SK-N-SH (cell line): Measurements from ENCODE around the gene MRPS33.

Source experiments
- CTCF ChIP-seq: fragments of 200-600 bp; sonication (generic); IDR thresholded peaks from 2 replicates; pipeline ENCODE4 v1.6.1; 2017; ENCODE audit warnings: antibody characterized with exemption, mild to moderate bottlenecking, moderate library complexity
- SMC3 ChIP-seq: IDR thresholded peaks from 2 replicates; pipeline ENCODE4 v1.6.1; 2012; ENCODE audit warnings: low read depth, low read length, improper control_type of control experiment
- TAF1 ChIP-seq: IDR thresholded peaks from 2 replicates; pipeline ENCODE4 v1.6.1; 2012; ENCODE audit warnings: low read depth, mild to moderate bottlenecking, low read length, moderate library complexity, borderline replicate concordance
- TCF12 ChIP-seq: IDR thresholded peaks from 2 replicates; pipeline ENCODE4 v1.4.0; 2012
- USF1 ChIP-seq: IDR thresholded peaks from 2 replicates; pipeline ENCODE4 v1.4.0; 2012; ENCODE audit warnings: low read depth, borderline replicate concordance
- USF2 ChIP-seq: fragments of 150-350 bp; IDR thresholded peaks from 2 replicates; pipeline ENCODE4 v1.6.1; 2017; ENCODE audit warnings: antibody characterized with exemption, low read length, low read depth, borderline replicate concordance

- TF ChIP-seq TAF1 (no peak), USF2 (no peak), SMC3 (no peak), TCF12 (no peak), USF1 (no peak), CTCF (no peak)
Observed at GRCh38 chr7:140981951-140982350, 32.8 kb downstream of the MRPS33 start.
